NB4 (cell line): ENCODE measurements around the gene RUVBL2.

ENCODE experiments used
- DNase-seq: peaks from one replicate; pipeline ENCODE4 v3.0.0; 2010; ENCODE audit warnings: low read depth
- H3K4me3 ChIP-seq: one replicate; pipeline ENCODE4 v1.5.1; 2011; ENCODE audit warnings: mild to moderate bottlenecking, low read depth, low read length, moderate library complexity
- MYC ChIP-seq: IDR thresholded peaks from 2 replicates; pipeline ENCODE4 v1.6.1; 2011; ENCODE audit warnings: low read depth, low read length
- POLR2A ChIP-seq: IDR thresholded peaks from 2 replicates; pipeline ENCODE4 v1.6.1; 2011; ENCODE audit warnings: mild to moderate bottlenecking; ENCODE audit not compliant: insufficient read length; ENCODE audit errors: extremely low read depth
- TF ChIP-seq, protein P1 (sequence below): IDR thresholded peaks from one replicate; pipeline ENCODE4 v1.5.1; 2012; ENCODE audit warnings: low read depth, low read length
- TF ChIP-seq, protein P2 (sequence below): IDR thresholded peaks from 2 replicates; pipeline ENCODE4 v1.6.1; 2011; ENCODE audit warnings: low read depth, low read length

Gene RUVBL2

DNA sequence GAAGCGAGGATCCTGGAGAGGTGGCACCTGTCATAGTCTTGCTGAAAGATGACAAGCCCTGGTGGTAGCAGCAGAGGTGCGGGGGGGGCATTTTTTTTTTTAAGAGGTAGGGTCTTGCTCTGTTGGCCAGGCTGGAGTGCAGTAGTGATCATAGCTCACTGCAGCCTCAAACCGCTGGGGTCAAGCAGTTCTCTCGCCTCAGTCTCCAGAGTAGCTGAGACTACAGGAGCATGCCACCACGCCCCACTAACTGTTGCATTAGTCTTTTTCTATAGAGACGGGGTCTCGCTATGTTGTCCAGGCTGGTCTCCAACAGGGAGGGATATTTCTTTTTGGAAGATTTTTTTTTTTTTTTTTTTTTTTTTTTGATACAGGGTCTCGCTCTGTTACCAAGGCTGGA lies 35.7 kb upstream of the RUVBL2 start:
- TF ChIP-seq POLR2A: no peak
- TF ChIP-seq, protein P1, sequence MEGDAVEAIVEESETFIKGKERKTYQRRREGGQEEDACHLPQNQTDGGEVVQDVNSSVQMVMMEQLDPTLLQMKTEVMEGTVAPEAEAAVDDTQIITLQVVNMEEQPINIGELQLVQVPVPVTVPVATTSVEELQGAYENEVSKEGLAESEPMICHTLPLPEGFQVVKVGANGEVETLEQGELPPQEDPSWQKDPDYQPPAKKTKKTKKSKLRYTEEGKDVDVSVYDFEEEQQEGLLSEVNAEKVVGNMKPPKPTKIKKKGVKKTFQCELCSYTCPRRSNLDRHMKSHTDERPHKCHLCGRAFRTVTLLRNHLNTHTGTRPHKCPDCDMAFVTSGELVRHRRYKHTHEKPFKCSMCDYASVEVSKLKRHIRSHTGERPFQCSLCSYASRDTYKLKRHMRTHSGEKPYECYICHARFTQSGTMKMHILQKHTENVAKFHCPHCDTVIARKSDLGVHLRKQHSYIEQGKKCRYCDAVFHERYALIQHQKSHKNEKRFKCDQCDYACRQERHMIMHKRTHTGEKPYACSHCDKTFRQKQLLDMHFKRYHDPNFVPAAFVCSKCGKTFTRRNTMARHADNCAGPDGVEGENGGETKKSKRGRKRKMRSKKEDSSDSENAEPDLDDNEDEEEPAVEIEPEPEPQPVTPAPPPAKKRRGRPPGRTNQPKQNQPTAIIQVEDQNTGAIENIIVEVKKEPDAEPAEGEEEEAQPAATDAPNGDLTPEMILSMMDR: no peak
- TF ChIP-seq MYC: no peak
- TF ChIP-seq, protein P2, sequence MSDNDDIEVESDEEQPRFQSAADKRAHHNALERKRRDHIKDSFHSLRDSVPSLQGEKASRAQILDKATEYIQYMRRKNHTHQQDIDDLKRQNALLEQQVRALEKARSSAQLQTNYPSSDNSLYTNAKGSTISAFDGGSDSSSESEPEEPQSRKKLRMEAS: no peak
- no peak for DNase-seq
- H3K4me3 ChIP-seq: no peak overlapping the region

DNA sequence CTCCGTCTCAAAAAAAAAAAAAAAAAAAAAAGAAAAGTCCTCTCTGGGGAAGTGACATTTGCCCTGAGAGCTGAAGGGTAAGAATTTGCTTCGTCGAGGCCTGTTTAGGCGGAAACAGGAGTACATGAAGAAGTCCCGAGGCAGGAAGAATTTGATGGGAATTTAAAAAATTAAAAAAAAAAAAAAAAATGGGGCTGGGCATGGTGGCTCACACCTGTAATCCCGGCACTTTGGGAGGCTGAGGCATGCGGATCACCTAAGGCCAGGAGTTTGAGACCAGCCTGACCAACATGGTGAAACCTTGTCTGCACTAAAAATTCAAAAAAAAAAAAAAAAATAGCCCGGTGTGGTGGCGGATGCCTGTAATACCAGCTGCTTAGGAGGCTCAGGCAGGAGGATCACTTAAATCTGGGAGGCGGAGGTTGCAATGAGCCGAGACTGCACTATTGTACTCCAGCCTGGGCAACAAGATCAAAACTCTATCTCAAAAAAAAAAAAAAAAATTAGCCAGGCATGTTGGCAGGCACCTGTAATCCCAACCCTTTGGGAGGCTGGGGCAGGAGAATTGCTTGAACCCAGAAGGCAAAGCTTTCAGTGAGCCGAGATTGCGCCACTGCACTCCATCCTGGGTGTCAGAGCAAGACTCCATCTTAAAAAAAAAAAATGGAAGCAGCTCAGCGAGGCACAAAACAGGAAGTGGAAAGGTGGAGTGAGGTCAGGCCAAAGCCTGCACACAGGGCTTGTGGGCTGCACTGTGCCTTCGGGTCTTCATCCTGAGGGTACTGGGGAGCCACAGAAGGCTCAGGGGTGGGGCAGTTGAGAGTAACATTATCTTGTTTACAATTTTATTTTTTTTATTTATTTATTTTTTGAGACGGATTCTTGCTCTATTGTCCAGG lies 34.1 kb upstream of the RUVBL2 start:
- no peak for TF ChIP-seq MYC
- TF ChIP-seq, protein P2: no peak
- TF ChIP-seq, protein P1: no peak
- no peak overlapping the region for H3K4me3 ChIP-seq
- peak; percentile 79 for DNase-seq

DNA sequence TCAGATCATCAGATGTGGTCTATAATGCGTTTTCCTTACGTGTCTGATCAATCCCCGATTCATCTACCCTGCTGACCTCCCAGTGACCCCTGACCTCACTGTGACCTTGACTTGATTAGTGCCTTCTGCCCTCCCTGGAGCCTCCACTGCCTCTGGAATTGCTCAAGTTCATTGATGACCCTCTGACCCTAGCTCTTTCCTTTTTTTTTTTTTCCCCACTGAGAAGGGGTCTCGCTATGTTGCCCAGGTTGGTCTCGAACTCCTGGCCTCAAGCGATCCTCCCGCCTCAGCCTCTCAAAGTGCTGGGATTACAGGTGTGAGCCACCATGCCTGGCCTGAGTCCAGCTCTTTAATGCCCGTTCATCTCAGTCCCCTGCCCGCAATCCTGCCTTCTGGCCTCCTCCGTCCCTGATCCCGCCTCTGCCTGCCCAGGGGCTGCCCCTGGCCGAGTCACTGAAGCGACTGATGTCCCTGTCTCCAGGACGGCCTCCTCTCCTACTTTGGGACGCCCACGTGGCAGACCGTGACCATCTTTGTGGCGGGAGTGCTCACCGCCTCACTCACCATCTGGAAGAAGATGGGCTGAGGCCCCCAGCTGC lies 32.5 kb upstream of the RUVBL2 start:
- TF ChIP-seq, protein P1: no peak
- no peak for TF ChIP-seq MYC
- no peak for TF ChIP-seq POLR2A
- TF ChIP-seq, protein P2: no peak
- DNase-seq: no peak
- H3K4me3 ChIP-seq: no peak overlapping the region

GRCh38 chr19:48961673-48962028 lies 32.0 kb upstream of the RUVBL2 start:
- TF ChIP-seq, protein P1: no peak
- TF ChIP-seq MYC (no peak), POLR2A (no peak)
- TF ChIP-seq, protein P2: no peak
- no peak overlapping the region for H3K4me3 ChIP-seq
- no peak for DNase-seq

GRCh38 chr19:48962029-48962848 lies 31.4 kb upstream of the RUVBL2 start:
- no peak overlapping the region for H3K4me3 ChIP-seq
- TF ChIP-seq, protein P2: peak; percentile 22; the same call in 1 of the 2 replicates
- TF ChIP-seq MYC (no peak), POLR2A (peak; percentile 38)
- TF ChIP-seq, protein P1: no peak
- peak; percentile 87 for DNase-seq
